SU-DHL-6 (cell line): Measurements from ENCODE around the gene CCNJL.

Experiments
- H2AFZ ChIP-seq: fragments of 200-600 bp; sonication (generic); 2 replicates; pipeline ENCODE4 v1.6.1; 2014; ENCODE audit warnings: low read depth, mild to moderate bottlenecking, moderate library complexity, mixed read lengths, antibody characterized with exemption, low read length; ENCODE audit not compliant: severe bottlenecking
- H3F3A ChIP-seq: fragments of 200-600 bp; shearing (Covaris generic); 2 replicates; pipeline ENCODE4 v1.6.0; 2016; ENCODE audit warnings: antibody characterized with exemption, mild to moderate bottlenecking; ENCODE audit not compliant: insufficient read depth
- H3K27ac ChIP-seq: fragments of 200-600 bp; sonication (generic); 2 replicates; pipeline ENCODE4 v1.5.1; 2016; ENCODE audit warnings: low read depth, mild to moderate bottlenecking, low read length, moderate library complexity, mixed read lengths
- H3K27me3 ChIP-seq: fragments of 200-600 bp; sonication (generic), shearing (Covaris generic); 2 replicates; pipeline ENCODE4 v1.6.0; 2014; ENCODE audit warnings: mild to moderate bottlenecking, low read length
- H3K36me3 ChIP-seq: fragments of 200-600 bp; sonication (generic); 2 replicates; pipeline ENCODE4 v1.6.1; 2014; ENCODE audit warnings: mild to moderate bottlenecking, low read length, mixed read lengths
- H3K4me2 ChIP-seq: fragments of 300-600, 200-600 bp; shearing (Covaris generic), sonication (generic); 2 replicates; pipeline ENCODE4 v1.6.0; 2014; ENCODE audit warnings: low read length, low read depth, mild to moderate bottlenecking; ENCODE audit not compliant: poor library complexity, severe bottlenecking
- H3K4me3 ChIP-seq: fragments of 200-600 bp; sonication (generic); 2 replicates; pipeline ENCODE4 v1.5.1; 2014; ENCODE audit warnings: antibody characterized with exemption, low read length, mild to moderate bottlenecking, mixed read lengths; ENCODE audit not compliant: insufficient read depth, poor library complexity, severe bottlenecking
- H3K79me2 ChIP-seq: fragments of 200-600 bp; sonication (generic); 2 replicates; pipeline ENCODE4 v1.6.1; 2014; ENCODE audit warnings: mild to moderate bottlenecking, low read length, moderate library complexity; ENCODE audit not compliant: insufficient read depth
- H3K9ac ChIP-seq: fragments of 200-600 bp; sonication (generic); 2 replicates; pipeline ENCODE4 v1.7.0; 2014; ENCODE audit warnings: mild to moderate bottlenecking, low read length
- H3K9me2 ChIP-seq: fragments of 200-600 bp; sonication (generic); replicated peaks from 2 replicates; pipeline ENCODE4 v1.6.1; 2014; ENCODE audit warnings: low read length; ENCODE audit not compliant: insufficient read depth
- H3K9me3 ChIP-seq: fragments of 200-600 bp; sonication (generic); 2 replicates; pipeline ENCODE4 v1.6.1; 2014; ENCODE audit warnings: low read length, mixed read lengths; ENCODE audit not compliant: insufficient read depth
- H4K20me1 ChIP-seq: fragments of 200-600 bp; sonication (generic); 2 replicates; pipeline ENCODE4 v1.6.1; 2014; ENCODE audit warnings: low read depth, mild to moderate bottlenecking, antibody characterized with exemption, low read length, moderate library complexity, mixed read lengths
- EZH2phosphoT487 ChIP-seq: fragments of 200-600 bp; sonication (generic), shearing (Covaris generic); conservative IDR thresholded peaks from 2 replicates; pipeline ENCODE4 v1.6.1; 2018; ENCODE audit warnings: mild to moderate bottlenecking, antibody characterized with exemption, low read length, moderate library complexity, mixed read lengths
- TF ChIP-seq, protein P1 (sequence below): fragments of 200-600 bp; sonication (generic); IDR thresholded peaks from one replicate; pipeline ENCODE4 v1.5.1; 2017; ENCODE audit warnings: antibody characterized with exemption, mild to moderate bottlenecking, low read length, moderate library complexity; ENCODE audit not compliant: insufficient read depth, poor library complexity, severe bottlenecking

Gene CCNJL

DNA sequence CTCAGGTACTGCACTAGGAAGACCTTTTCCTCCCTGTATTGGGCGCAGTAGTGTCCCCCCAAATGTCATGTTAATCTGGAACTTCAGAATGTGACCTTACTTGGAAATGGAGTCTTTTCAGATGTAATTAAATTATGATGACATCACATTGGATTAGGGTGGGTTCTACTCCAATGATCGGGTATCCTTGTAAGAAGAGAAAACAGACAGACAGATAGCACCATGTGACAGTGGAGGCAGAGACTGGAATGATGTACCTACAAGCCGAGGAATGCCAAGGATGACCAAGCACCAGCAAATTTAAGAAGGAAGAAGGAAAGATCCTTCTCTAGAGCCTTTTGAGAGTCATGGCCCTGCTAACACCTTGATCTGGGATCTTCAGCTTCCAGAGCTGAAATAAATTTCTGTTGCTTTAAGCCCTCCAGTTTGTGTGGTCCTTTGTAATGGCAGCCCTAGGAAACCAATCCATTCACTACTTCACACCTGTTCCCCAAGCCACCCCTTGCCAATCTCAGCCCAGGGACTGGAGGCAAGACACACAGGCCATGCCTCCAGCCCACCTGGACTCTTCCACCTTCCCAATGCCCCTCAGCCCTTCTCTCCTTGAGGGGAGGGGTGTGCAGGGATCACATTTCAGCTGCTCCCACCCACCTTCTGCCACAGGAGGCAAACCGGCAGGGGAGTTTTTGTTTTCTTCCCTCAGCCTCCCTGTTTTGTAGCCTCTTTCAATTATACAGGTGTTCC, 1.6 kb downstream of the CCNJL start:
- no peaks in the 10 kb centered on the region for H3K9me2 ChIP-seq
- H3K4me3 ChIP-seq, result no peak overlapping the region
- no peaks in the 10 kb centered on the region for H4K20me1 ChIP-seq
- H3K79me2 ChIP-seq, result no peaks in the 10 kb centered on the region
- no peak for TF ChIP-seq EZH2phosphoT487
- TF ChIP-seq, protein P1, sequence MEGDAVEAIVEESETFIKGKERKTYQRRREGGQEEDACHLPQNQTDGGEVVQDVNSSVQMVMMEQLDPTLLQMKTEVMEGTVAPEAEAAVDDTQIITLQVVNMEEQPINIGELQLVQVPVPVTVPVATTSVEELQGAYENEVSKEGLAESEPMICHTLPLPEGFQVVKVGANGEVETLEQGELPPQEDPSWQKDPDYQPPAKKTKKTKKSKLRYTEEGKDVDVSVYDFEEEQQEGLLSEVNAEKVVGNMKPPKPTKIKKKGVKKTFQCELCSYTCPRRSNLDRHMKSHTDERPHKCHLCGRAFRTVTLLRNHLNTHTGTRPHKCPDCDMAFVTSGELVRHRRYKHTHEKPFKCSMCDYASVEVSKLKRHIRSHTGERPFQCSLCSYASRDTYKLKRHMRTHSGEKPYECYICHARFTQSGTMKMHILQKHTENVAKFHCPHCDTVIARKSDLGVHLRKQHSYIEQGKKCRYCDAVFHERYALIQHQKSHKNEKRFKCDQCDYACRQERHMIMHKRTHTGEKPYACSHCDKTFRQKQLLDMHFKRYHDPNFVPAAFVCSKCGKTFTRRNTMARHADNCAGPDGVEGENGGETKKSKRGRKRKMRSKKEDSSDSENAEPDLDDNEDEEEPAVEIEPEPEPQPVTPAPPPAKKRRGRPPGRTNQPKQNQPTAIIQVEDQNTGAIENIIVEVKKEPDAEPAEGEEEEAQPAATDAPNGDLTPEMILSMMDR, result no peak
- H3K9ac ChIP-seq, result no peak overlapping the region
- H2AFZ ChIP-seq, result no peak overlapping the region
- no peaks in the 10 kb centered on the region for H3F3A ChIP-seq
- H3K36me3 ChIP-seq, result no peaks in the 10 kb centered on the region
- H3K27me3 ChIP-seq, result no peaks in the 10 kb centered on the region
- H3K9me3 ChIP-seq, result no peaks in the 10 kb centered on the region
- H3K27ac ChIP-seq, result no peak overlapping the region
- H3K4me2 ChIP-seq, result no peak overlapping the region

DNA sequence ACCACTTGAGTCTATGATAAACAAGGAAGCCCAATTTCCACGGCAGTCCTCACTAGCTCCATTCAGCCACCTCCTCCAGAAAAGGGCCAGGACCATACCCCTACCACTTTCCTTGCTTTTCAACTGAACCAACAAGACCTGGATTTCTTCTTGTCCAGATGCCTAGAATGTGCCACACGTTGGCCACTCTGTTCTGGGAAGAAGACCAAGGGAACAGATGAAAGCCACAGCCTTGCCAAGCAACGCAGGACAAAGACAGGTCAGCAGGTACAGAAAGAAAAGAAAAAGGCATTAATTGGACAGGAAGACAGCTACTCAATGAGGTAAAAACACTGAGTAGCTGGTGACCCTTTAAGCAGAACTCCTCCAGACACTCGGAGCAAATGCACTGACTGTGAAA, 2.2 kb downstream of the CCNJL start:
- TF ChIP-seq EZH2phosphoT487, result no peak
- Histone ChIP-seq H3K9ac (no peak overlapping the region), H3K27ac (no peak overlapping the region), H2AFZ (no peak overlapping the region), H3K36me3 (no peaks in the 10 kb centered on the region), H3K79me2 (no peaks in the 10 kb centered on the region), H3K9me2 (no peaks in the 10 kb centered on the region), H3K27me3 (no peaks in the 10 kb centered on the region), H3K9me3 (no peaks in the 10 kb centered on the region), H3F3A (no peaks in the 10 kb centered on the region), H3K4me2 (no peak overlapping the region), H3K4me3 (no peak overlapping the region), H4K20me1 (no peaks in the 10 kb centered on the region)

DNA sequence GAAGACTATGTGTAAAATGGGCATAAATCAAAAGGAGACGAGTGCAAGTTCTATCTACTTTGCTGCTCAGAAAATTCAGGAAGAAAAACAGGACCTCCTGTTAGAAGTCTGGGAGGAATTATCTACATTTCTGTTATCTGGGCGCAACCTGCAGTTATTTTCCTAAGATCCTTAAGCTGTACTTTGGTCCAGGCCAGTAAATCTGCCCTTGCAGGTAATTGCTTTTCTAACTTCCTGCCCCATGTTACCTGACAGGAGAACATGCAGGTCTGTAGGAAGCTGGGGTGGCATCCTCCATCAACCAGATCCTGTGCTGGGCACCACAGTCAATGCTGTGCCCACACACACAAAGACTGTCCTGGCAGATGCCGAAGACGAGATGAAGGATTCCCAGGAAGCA, 5.7 kb downstream of the CCNJL start:
- Histone ChIP-seq H3K27me3 (no peaks in the 10 kb centered on the region), H3K79me2 (no peaks in the 10 kb centered on the region), H4K20me1 (no peaks in the 10 kb centered on the region), H3F3A (no peaks in the 10 kb centered on the region), H3K4me2 (no peak overlapping the region), H3K9ac (no peak overlapping the region), H3K36me3 (no peaks in the 10 kb centered on the region), H3K9me2 (no peaks in the 10 kb centered on the region), H3K27ac (no peak overlapping the region), H3K4me3 (no peak overlapping the region), H2AFZ (no peak overlapping the region), H3K9me3 (no peaks in the 10 kb centered on the region)
- TF ChIP-seq, protein P1, result no peak
- no peak for TF ChIP-seq EZH2phosphoT487

DNA sequence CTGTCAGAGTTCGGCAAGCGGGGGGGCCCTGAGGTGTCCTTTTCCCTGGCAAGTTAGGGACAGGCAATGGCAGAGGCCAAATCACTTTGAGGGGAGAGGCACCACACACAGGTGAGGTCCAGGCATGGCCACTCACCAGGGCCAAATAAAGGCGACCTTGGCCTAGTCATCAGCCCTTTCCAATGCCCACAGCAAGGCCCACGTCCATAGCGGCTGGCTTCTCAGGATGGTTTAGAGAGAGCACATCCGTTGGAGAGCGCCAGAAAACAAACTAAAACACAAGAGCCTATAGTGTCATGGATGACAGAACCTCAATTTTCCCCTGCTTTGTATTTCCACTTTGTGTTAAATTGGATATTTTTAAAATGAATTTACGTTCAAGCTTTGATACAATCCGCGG, 7.0 kb downstream of the CCNJL start:
- Histone ChIP-seq H3K36me3 (no peaks in the 10 kb centered on the region), H3K27me3 (no peaks in the 10 kb centered on the region)

More for the DNA sequence above, 7.0 kb downstream of the CCNJL start:
- Histone ChIP-seq H3K4me3 (no peak overlapping the region), H3F3A (no peaks in the 10 kb centered on the region), H3K9me3 (no peaks in the 10 kb centered on the region), H3K9me2 (no peaks in the 10 kb centered on the region), H3K4me2 (no peak overlapping the region), H4K20me1 (no peaks in the 10 kb centered on the region), H3K27ac (no peak overlapping the region), H3K9ac (no peak overlapping the region), H2AFZ (no peak overlapping the region), H3K79me2 (no peaks in the 10 kb centered on the region)
- TF ChIP-seq, protein P1, result no peak
- TF ChIP-seq EZH2phosphoT487, result no peak
